Breast epithelium (tissue), 4 donors: ENCODE measurements around the gene SCN9A. TPM values are rescaled to one million over a fixed set of nuclear protein-coding genes. Genes with fewer than 3 reads are reported as not detected.

ENCODE experiments used
- DNase-seq, 2 donors: peaks; one replicate each; pipeline ENCODE4 v3.0.0-alpha.2; 2019; ENCODE audit warnings: low spot score in 2 of 2
- H3K27ac ChIP-seq, 2 donors: fragments of 200-600 bp; sonication (generic) in 1 of 2; one replicate each; pipeline ENCODE4 v1.5.1; 2016 to 2019; ENCODE audit warnings: mild to moderate bottlenecking in 1 of 2
- H3K27me3 ChIP-seq, 2 donors: fragments of 200-600 bp; sonication (generic) in 1 of 2; one replicate each; pipeline versions ENCODE4 v1.5.1 to v1.6.0; 2017 to 2019; ENCODE audit warnings: control low read depth in 1 of 2, mild to moderate bottlenecking in 1 of 2
- H3K36me3 ChIP-seq: fragments of 200-600 bp; one replicate; pipeline ENCODE4 v1.5.1; 2019
- H3K4me1 ChIP-seq, 2 donors: fragments of 200-600 bp; sonication (generic); one replicate each; pipeline ENCODE4 v1.5.1; 2016 to 2019; ENCODE audit warnings: control low read depth in 1 of 2
- H3K4me3 ChIP-seq, 3 donors: fragments of 200-600 bp; sonication (generic); 1 replicate in 2 of 3; 2 replicates in 1 of 3; pipeline ENCODE4 v1.5.1; 2016 to 2019; ENCODE audit warnings: mild to moderate bottlenecking in 3 of 3, moderate library complexity in 2 of 3
- H3K9me3 ChIP-seq, 2 donors: fragments of 200-600 bp; sonication (generic) in 1 of 2; one replicate each; pipeline ENCODE4 v1.5.1; 2016 to 2019; ENCODE audit warnings: control low read depth in 1 of 2
- CTCF ChIP-seq, 3 donors: fragments of 450-650 bp; IDR thresholded peaks; one replicate each; pipeline ENCODE4 v1.5.1; 2016 to 2017; ENCODE audit warnings: antibody characterized with exemption in 3 of 3, mild to moderate bottlenecking in 3 of 3, moderate library complexity in 3 of 3
- POLR2A ChIP-seq: fragments of 450-650 bp; IDR thresholded peaks from one replicate; pipeline ENCODE4 v1.6.1; 2016; ENCODE audit warnings: antibody characterized with exemption, mild to moderate bottlenecking, moderate library complexity
- POLR2AphosphoS5 ChIP-seq, 3 donors: sonication (generic); formaldehyde crosslinking; IDR thresholded peaks; one replicate each; pipeline ENCODE4 v1.6.1; 2017; ENCODE audit warnings: antibody characterized with exemption in 3 of 3
- intact Hi-C: fragments of 100-400 bp; cut with DNase I; formaldehyde crosslinking; loops from one replicate; pipeline ENCODE4 v1.15.1; 2023; ENCODE audit warnings: low total_unique reads
- total RNA-seq, 3 donors: library from RNA; depleted of rRNA; stranded (reverse); fragments of >200 nt; gene quantifications; one replicate each; pipeline ENCODE4 v1.1.0, GENCODE V29; 2016

Gene SCN9A
- total RNA-seq, 3 donors from 2014 or later, result 2.0 to 12.5 (median 3.5) TPM

- Histone ChIP-seq H3K36me3 (no peaks in the 10 kb centered on the region), H3K27ac (no peak overlapping the region), H3K4me1 (no peaks in the 10 kb centered on the region), H3K27me3 (no peaks in the 10 kb centered on the region), H3K9me3 (no peaks in the 10 kb centered on the region), H3K4me3 (no peak overlapping the region)
- intact Hi-C loops, result no loop called here
- TF ChIP-seq POLR2A (no peak), CTCF (IDR thresholded peaks at IDR 0.05) (no peak), POLR2AphosphoS5 (IDR thresholded peaks at IDR 0.05) (no peak)
- no peak for DNase-seq
These were observed 77.8 kb downstream of the SCN9A start for GRCh38 chr2:166297951-166298350.

GRCh38 chr2:166293984-166294383 is 81.8 kb downstream of the SCN9A start:
- no peak for DNase-seq
- TF ChIP-seq CTCF (IDR thresholded peaks at IDR 0.05) (no peak), POLR2AphosphoS5 (IDR thresholded peaks at IDR 0.05) (no peak), POLR2A (no peak)
- H3K27ac ChIP-seq, result no peak overlapping the region
- no peak overlapping the region for H3K4me3 ChIP-seq
- intact Hi-C loops, result no loop called here
- H3K36me3 ChIP-seq, result no peaks in the 10 kb centered on the region
- no peaks in the 10 kb centered on the region for H3K9me3 ChIP-seq
- H3K4me1 ChIP-seq, result no peaks in the 10 kb centered on the region
- no peaks in the 10 kb centered on the region for H3K27me3 ChIP-seq

GRCh38 chr2:166285215-166285614 is 90.5 kb downstream of the SCN9A start:
- intact Hi-C loops, result no loop called here
- Histone ChIP-seq H3K36me3 (no peaks in the 10 kb centered on the region), H3K4me1 (no peaks in the 10 kb centered on the region), H3K9me3 (no peaks in the 10 kb centered on the region), H3K4me3 (no peak overlapping the region), H3K27ac (no peak overlapping the region), H3K27me3 (no peaks in the 10 kb centered on the region)
- TF ChIP-seq POLR2AphosphoS5 (IDR thresholded peaks at IDR 0.05) (no peak), POLR2A (no peak), CTCF (IDR thresholded peaks at IDR 0.05) (no peak)
- no peak for DNase-seq

- H3K27me3 ChIP-seq, result no peaks in the 10 kb centered on the region
- no peak for DNase-seq
- no peaks in the 10 kb centered on the region for H3K4me1 ChIP-seq
- H3K4me3 ChIP-seq, result no peak overlapping the region
- H3K36me3 ChIP-seq, result no peaks in the 10 kb centered on the region
- no peaks in the 10 kb centered on the region for H3K9me3 ChIP-seq
- intact Hi-C loops, result no loop called here
- TF ChIP-seq CTCF (IDR thresholded peaks at IDR 0.05) (no peak), POLR2A (no peak), POLR2AphosphoS5 (IDR thresholded peaks at IDR 0.05) (no peak)
- no peak overlapping the region for H3K27ac ChIP-seq
These were observed 91.4 kb downstream of the SCN9A start for GRCh38 chr2:166284359-166284758.

GRCh38 chr2:166282154-166282553 is 93.6 kb downstream of the SCN9A start:
- intact Hi-C loops, result no loop called here
- H3K27me3 ChIP-seq, result no peaks in the 10 kb centered on the region

More at GRCh38 chr2:166282154-166282553, 93.6 kb downstream of the SCN9A start:
- TF ChIP-seq POLR2A (no peak), CTCF (IDR thresholded peaks at IDR 0.05) (no peak), POLR2AphosphoS5 (IDR thresholded peaks at IDR 0.05) (no peak)
- Histone ChIP-seq H3K4me1 (no peaks in the 10 kb centered on the region), H3K4me3 (no peak overlapping the region), H3K9me3 (no peaks in the 10 kb centered on the region), H3K36me3 (no peaks in the 10 kb centered on the region), H3K27ac (no peak overlapping the region)
- DNase-seq, result no peak
